MCF 10A (cell line): Measurements from ENCODE around the gene BPIFB3. TPM values are rescaled to one million over a fixed set of nuclear protein-coding genes. Genes with fewer than 3 reads are reported as not detected.

Source experiments
- BruUV-seq: library from RNA; stranded (reverse); fragments of 400-500 nt; replicated peaks from 2 replicates; lab custom pipeline; 2021; lab: Mats Ljungman, UMichigan
- CTCF ChIA-PET: fragments of 300-600 bp; sonication (Branson Sonifier 250); formaldehyde crosslinking; extraction: SDS; loops from one replicate; lab custom pipeline; 2021; ENCODE audit warnings: antibody characterized with exemption, inconsistent platforms; lab: Yijun Ruan, JAX
- POLR2A ChIA-PET: fragments of 300-600, 350-650 bp; sonication (Branson Sonifier 250); formaldehyde crosslinking; extraction: SDS; loops from one replicate; lab custom pipeline; 2020; ENCODE audit warnings: antibody characterized with exemption, inconsistent platforms; lab: Yijun Ruan, JAX
- DNase-seq: peaks from one replicate; pipeline ENCODE4 v3.0.0-alpha.2; 2018; ENCODE audit not compliant: unreplicated experiment
- H3K27ac Mint-ChIP-seq: one replicate; pipeline ENCODE4 v1.8.0; 2022; ENCODE audit warnings: mild to moderate bottlenecking, low read depth, mixed read lengths; ENCODE audit not compliant: unreplicated experiment
- H3K27me3 Mint-ChIP-seq: one replicate; pipeline ENCODE4 v1.8.0; 2022; ENCODE audit warnings: mixed read lengths; ENCODE audit not compliant: insufficient read depth, unreplicated experiment
- H3K36me3 Mint-ChIP-seq: one replicate; pipeline ENCODE4 v1.8.0; 2022; ENCODE audit warnings: mild to moderate bottlenecking, moderate library complexity, mixed read lengths; ENCODE audit not compliant: insufficient read depth, unreplicated experiment
- H3K4me1 Mint-ChIP-seq: one replicate; pipeline ENCODE4 v1.8.0; 2022; ENCODE audit warnings: mixed read lengths; ENCODE audit not compliant: insufficient read depth, unreplicated experiment
- H3K4me3 Mint-ChIP-seq: one replicate; pipeline ENCODE4 v1.8.0; 2022; ENCODE audit warnings: mild to moderate bottlenecking, moderate library complexity, mixed read lengths; ENCODE audit not compliant: unreplicated experiment
- H3K9me3 Mint-ChIP-seq: one replicate; pipeline ENCODE4 v1.8.0; 2022; ENCODE audit warnings: mixed read lengths; ENCODE audit not compliant: unreplicated experiment
- intact Hi-C: fragments of 100-400 bp; cut with micrococcal nuclease; formaldehyde crosslinking; loops from 2 replicates; pipeline ENCODE4 v1.14.1; 2022
- total RNA-seq: library from RNA; stranded (reverse); gene quantifications from 2 replicates; pipeline ENCODE4 v1.2.3, GENCODE V29; 2022
- TF ChIP-seq, protein P1 (sequence below): fragments of 200-600 bp; IDR thresholded peaks from one replicate; pipeline ENCODE4 v1.8.0; 2022; ENCODE audit warnings: antibody characterized with exemption, mild to moderate bottlenecking; ENCODE audit not compliant: unreplicated experiment

The BPIFB3 gene
- total RNA-seq, 1 experiment from 2014 or later: not detected

GRCh38 chr20:33010674-33011449, 42.8 kb upstream of the BPIFB3 start:
- TF ChIP-seq, protein P1, sequence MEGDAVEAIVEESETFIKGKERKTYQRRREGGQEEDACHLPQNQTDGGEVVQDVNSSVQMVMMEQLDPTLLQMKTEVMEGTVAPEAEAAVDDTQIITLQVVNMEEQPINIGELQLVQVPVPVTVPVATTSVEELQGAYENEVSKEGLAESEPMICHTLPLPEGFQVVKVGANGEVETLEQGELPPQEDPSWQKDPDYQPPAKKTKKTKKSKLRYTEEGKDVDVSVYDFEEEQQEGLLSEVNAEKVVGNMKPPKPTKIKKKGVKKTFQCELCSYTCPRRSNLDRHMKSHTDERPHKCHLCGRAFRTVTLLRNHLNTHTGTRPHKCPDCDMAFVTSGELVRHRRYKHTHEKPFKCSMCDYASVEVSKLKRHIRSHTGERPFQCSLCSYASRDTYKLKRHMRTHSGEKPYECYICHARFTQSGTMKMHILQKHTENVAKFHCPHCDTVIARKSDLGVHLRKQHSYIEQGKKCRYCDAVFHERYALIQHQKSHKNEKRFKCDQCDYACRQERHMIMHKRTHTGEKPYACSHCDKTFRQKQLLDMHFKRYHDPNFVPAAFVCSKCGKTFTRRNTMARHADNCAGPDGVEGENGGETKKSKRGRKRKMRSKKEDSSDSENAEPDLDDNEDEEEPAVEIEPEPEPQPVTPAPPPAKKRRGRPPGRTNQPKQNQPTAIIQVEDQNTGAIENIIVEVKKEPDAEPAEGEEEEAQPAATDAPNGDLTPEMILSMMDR: no peak
- BruUV-seq: no TSS peak
- POLR2A ChIA-PET: interaction anchor here (0.6 kb wide), 1 partner anchor 114 kb away, joined by 3 read pairs; no protein-coding TSS in a partner anchor
- Mint-ChIP-seq H3K4me1 (no peaks in the 10 kb centered on the region), H3K27me3 (peaks cover 74% of the 10 kb centered on the region), H3K27ac (no peak overlapping the region), H3K36me3 (no peaks in the 10 kb centered on the region), H3K9me3 (no peaks in the 10 kb centered on the region), H3K4me3 (no peak overlapping the region)
- intact Hi-C loops: no loop called here
- CTCF ChIA-PET: no interaction called here
- DNase-seq: no peak

DNA sequence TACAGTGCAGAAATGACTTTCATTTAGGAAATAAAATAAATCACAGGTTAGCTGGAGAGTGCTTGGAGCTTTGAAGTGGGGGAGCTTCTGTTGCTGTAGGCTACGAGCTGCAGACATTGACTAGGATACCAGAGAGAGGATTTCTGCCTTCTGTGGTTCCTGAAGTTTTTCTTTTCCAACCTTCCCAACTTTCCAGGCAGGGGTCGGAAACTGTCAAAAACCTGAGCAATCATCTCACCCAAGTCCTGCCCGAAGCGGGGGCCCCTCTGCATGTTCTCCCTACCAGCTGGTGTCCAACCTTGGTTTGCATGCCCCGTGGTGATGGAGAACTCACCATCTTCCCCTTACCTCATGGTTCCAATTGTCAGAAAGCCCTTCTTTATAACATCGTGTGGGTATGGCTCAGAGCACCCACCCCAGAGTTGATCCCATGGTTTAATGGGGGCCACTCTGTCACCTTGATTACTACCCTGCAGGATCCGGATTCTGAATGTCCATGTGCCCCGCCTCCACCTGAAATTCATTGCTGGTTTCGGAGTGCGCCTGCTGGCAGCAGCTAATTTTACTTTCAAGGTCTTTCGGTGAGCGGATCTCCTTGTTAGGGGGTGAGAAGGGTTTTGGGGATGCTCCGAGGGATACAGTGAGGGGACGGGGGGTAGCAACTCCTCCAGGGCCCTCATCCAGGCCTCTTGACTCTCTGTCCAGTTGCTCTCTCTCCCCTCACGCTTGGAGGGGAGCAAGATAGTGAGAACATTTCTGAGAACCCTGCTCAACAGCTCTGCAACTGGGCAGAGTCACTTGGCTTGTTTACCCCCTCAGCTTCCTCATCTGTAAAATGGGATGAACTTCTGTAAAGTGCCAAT, 41.1 kb upstream of the BPIFB3 start:
- H3K27ac Mint-ChIP-seq: no peak overlapping the region
- ChIA-PET CTCF (no interaction called here), POLR2A (no interaction called here)
- TF ChIP-seq, protein P1: no peak
- no peak overlapping the region for H3K4me3 Mint-ChIP-seq
- H3K27me3 Mint-ChIP-seq: peaks cover 91% of the 10 kb centered on the region
- no peaks in the 10 kb centered on the region for H3K9me3 Mint-ChIP-seq
- H3K4me1 Mint-ChIP-seq: no peaks in the 10 kb centered on the region
- intact Hi-C loops: no loop called here
- BruUV-seq: no TSS peak
- DNase-seq: no peak
- no peaks in the 10 kb centered on the region for H3K36me3 Mint-ChIP-seq

- Mint-ChIP-seq H3K27ac (no peak overlapping the region), H3K27me3 (peaks cover 92% of the 10 kb centered on the region), H3K9me3 (no peaks in the 10 kb centered on the region), H3K36me3 (no peaks in the 10 kb centered on the region), H3K4me1 (no peaks in the 10 kb centered on the region), H3K4me3 (no peak overlapping the region)
- intact Hi-C loops: no loop called here
- BruUV-seq: no TSS peak
- TF ChIP-seq, protein P1: no peak
- ChIA-PET CTCF (interaction anchor here (0.8 to 1.2 kb wide), 3 partner anchors 8 to 286 kb away, joined by 3 to 5 read pairs (median 4); no protein-coding TSS in a partner anchor), POLR2A (no interaction called here)
- DNase-seq: no peak
Measured at GRCh38 chr20:33013701-33014326, 39.9 kb upstream of the BPIFB3 start.
